Neural cell (in vitro differentiated cells): ENCODE results near the gene ANKRD6.

Experiments
- CTCF ChIP-seq: fragments of 450-650 bp; IDR thresholded peaks from 2 replicates; pipeline ENCODE4 v1.5.1; 2014; ENCODE audit warnings: antibody characterized with exemption, mild to moderate bottlenecking, moderate library complexity; ENCODE audit not compliant: poor library complexity, severe bottlenecking
- POLR2AphosphoS5 ChIP-seq: IDR thresholded peaks from 2 replicates; pipeline ENCODE4 v1.6.1; 2012
- TF ChIP-seq, protein P1 (sequence below): IDR thresholded peaks from 2 replicates; pipeline ENCODE4 v1.6.1; 2012; ENCODE audit warnings: borderline replicate concordance

DNA sequence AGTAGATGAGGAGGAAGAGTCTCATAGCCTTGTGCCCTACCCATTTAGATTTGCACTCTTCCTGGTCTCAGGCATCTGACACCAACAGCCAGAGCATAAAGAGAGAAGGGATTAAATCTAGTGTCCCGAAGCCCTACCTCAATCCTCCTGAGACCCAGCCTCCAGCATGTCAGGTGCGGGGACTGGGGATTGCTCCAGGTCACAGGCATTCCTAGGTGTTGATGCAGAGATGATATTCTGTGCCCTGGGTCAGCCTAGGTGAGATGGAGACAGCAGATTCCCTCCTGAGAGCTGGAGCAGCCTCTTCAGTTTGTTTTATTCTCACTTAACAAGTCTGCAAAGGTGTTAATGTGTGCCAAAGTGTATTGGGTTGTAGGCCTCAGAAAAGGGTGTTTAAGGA lies 89.8 kb downstream of the ANKRD6 start:
- TF ChIP-seq POLR2AphosphoS5 (no peak), CTCF (no peak)
- TF ChIP-seq, protein P1, sequence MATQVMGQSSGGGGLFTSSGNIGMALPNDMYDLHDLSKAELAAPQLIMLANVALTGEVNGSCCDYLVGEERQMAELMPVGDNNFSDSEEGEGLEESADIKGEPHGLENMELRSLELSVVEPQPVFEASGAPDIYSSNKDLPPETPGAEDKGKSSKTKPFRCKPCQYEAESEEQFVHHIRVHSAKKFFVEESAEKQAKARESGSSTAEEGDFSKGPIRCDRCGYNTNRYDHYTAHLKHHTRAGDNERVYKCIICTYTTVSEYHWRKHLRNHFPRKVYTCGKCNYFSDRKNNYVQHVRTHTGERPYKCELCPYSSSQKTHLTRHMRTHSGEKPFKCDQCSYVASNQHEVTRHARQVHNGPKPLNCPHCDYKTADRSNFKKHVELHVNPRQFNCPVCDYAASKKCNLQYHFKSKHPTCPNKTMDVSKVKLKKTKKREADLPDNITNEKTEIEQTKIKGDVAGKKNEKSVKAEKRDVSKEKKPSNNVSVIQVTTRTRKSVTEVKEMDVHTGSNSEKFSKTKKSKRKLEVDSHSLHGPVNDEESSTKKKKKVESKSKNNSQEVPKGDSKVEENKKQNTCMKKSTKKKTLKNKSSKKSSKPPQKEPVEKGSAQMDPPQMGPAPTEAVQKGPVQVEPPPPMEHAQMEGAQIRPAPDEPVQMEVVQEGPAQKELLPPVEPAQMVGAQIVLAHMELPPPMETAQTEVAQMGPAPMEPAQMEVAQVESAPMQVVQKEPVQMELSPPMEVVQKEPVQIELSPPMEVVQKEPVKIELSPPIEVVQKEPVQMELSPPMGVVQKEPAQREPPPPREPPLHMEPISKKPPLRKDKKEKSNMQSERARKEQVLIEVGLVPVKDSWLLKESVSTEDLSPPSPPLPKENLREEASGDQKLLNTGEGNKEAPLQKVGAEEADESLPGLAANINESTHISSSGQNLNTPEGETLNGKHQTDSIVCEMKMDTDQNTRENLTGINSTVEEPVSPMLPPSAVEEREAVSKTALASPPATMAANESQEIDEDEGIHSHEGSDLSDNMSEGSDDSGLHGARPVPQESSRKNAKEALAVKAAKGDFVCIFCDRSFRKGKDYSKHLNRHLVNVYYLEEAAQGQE, result no peak
